OCI-LY1 (cell line): ENCODE measurements around the gene PRXL2B.

Experiments used
- H2AFZ ChIP-seq: fragments of 200-600 bp; sonication (generic), shearing (Covaris generic); 2 replicates; pipeline ENCODE4 v1.6.0; 2014; ENCODE audit warnings: antibody characterized with exemption, mild to moderate bottlenecking, low read length
- H3F3A ChIP-seq: fragments of 200-600 bp; sonication (generic), shearing (Covaris generic); 2 replicates; pipeline ENCODE4 v1.6.0; 2014; ENCODE audit warnings: mild to moderate bottlenecking, antibody characterized with exemption, low read length, moderate library complexity; ENCODE audit not compliant: insufficient read depth
- H3K27ac ChIP-seq: fragments of 200-600 bp; sonication (generic); 2 replicates; pipeline ENCODE4 v1.5.1; 2014; ENCODE audit warnings: low read length, mixed run types, mild to moderate bottlenecking, low read depth; ENCODE audit not compliant: poor library complexity, severe bottlenecking
- H3K27me3 ChIP-seq: fragments of 200-600 bp; sonication (generic); 2 replicates; pipeline ENCODE4 v1.6.0; 2014; ENCODE audit warnings: antibody characterized with exemption, mild to moderate bottlenecking, low read length, moderate library complexity; ENCODE audit not compliant: insufficient read depth
- H3K36me3 ChIP-seq: fragments of 200-600 bp; sonication (generic); 2 replicates; pipeline ENCODE4 v1.6.1; 2014; ENCODE audit warnings: mild to moderate bottlenecking, antibody characterized with exemption, low read length, moderate library complexity, mixed read lengths; ENCODE audit not compliant: insufficient read depth
- H3K4me1 ChIP-seq: fragments of 200-600 bp; sonication (generic); 2 replicates; pipeline ENCODE4 v1.5.1; 2014; ENCODE audit warnings: mild to moderate bottlenecking, low read length, moderate library complexity; ENCODE audit not compliant: insufficient read depth, severe bottlenecking
- H3K4me2 ChIP-seq: fragments of 200-600 bp; sonication (generic), shearing (Covaris generic); 2 replicates; pipeline ENCODE4 v1.6.1; 2014; ENCODE audit warnings: low read length
- H3K4me3 ChIP-seq: fragments of 200-600 bp; sonication (generic); 2 replicates; pipeline ENCODE4 v1.5.1; 2014; ENCODE audit warnings: low read length, low read depth, mild to moderate bottlenecking, mixed read lengths; ENCODE audit not compliant: poor library complexity, severe bottlenecking
- H3K79me2 ChIP-seq: fragments of 200-600 bp; shearing (Covaris generic); 2 replicates; pipeline ENCODE4 v1.6.1; 2016; ENCODE audit warnings: mixed run types, low read length, mixed read lengths; ENCODE audit not compliant: insufficient read depth
- H3K9ac ChIP-seq: fragments of 200-600 bp; sonication (generic), shearing (Covaris generic); 2 replicates; pipeline ENCODE4 v1.6.1; 2014; ENCODE audit warnings: mild to moderate bottlenecking, low read length, mixed read lengths
- H3K9me2 ChIP-seq: fragments of 200-600 bp; sonication (generic), shearing (Covaris generic); 2 replicates; pipeline ENCODE4 v1.6.1; 2014; ENCODE audit warnings: low read depth, mild to moderate bottlenecking, low read length, mixed read lengths
- H3K9me3 ChIP-seq: fragments of 200-600 bp; shearing (Covaris generic); 2 replicates; pipeline ENCODE4 v1.6.1; 2014; ENCODE audit warnings: low read length, mixed read lengths
- H4K20me1 ChIP-seq: fragments of 200-600 bp; sonication (generic), shearing (Covaris generic); 2 replicates; pipeline ENCODE4 v1.6.0; 2016; ENCODE audit warnings: mild to moderate bottlenecking, low read length; ENCODE audit not compliant: insufficient read depth
- EZH2 ChIP-seq: fragments of 200-600 bp; sonication (generic), shearing (Covaris generic); IDR thresholded peaks from 2 replicates; pipeline ENCODE4 v1.8.0; 2017; ENCODE audit warnings: borderline replicate concordance, mixed run types, mild to moderate bottlenecking, antibody characterized with exemption, low read length, moderate library complexity, mixed read lengths
- TF ChIP-seq, protein P1 (sequence below): fragments of 200-600 bp; sonication (generic), shearing (Covaris generic); IDR thresholded peaks from 2 replicates; pipeline ENCODE4 v1.5.1; 2017; ENCODE audit warnings: mild to moderate bottlenecking, antibody characterized with exemption, low read length, moderate library complexity, mixed read lengths

Gene PRXL2B

DNA sequence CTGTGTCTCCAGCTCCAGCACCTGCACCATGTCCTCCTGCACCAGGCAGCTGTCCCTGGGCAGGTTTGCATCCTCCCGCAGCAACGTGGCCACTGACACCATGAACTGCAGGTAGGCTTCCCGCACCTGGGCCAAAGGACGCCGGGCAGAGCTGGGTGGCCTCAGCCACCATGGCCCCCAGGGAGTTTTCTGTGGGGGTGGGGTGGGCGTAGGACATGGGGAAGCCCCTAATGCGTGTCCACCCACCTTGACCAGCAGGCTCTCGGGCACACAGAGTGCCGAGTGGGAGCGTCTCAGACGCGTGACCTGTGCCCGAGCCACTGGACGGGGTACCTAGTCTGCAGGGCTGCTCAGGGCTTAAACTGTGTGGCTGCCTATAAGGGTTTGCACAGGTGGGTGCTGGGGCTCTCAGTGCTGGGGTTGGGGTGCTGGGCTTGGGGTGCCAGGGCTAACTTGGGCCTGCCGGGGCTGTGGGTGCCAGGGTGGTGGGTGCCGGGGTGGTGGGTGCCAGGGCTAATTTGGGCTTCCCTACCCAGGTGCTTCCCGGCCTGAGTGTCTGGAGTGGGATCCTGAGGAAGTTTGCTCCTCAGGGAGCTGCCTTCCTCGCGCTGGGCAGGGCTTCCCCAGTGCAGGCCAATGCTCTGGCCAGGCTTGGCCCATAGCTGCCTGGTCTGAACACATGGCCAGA lies 17.7 kb downstream of the PRXL2B start:
- no peak overlapping the region for H3K4me2 ChIP-seq
- H3K4me3 ChIP-seq = no peak overlapping the region

DNA sequence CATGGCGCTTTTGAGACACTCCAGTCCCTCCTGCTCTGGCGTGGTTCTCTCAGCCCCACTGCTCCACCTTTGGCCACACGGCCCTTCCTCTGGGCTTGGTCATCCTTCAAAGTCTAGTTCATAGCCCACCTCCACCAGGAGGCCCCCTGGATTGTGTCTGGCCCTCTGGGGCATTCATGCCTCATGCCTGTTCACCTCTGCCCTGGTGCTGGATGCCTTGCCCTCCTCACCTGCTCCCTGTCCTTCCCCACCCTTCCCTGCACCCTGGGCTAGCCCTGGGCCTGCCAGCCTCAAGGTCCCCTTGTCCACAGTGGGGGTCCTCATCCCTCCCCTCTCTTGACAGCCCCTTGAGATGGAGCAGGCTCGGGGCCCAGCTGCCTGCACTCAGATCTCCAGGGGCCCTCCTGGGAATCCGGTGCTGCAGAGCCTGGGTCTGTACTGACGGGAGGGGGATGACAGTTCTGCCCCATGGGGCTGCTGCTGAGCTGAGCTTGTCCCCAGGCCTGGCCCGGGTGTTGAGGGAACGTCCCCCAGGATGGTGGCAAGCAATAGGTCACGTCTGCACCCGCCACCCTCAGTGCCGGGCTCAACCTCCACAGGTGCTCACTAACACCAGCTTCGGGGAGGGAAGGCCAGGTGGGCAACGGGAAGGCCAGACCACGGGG lies 18.4 kb downstream of the PRXL2B start:
- Histone ChIP-seq H3K79me2 (no peaks in the 10 kb centered on the region), H2AFZ (no peak overlapping the region), H3K9me3 (no peaks in the 10 kb centered on the region), H3K9ac (no peak overlapping the region), H3K27me3 (peaks cover 5% of the 10 kb centered on the region; the same call in 1 of the 2 replicates), H3K4me2 (no peak overlapping the region), H3F3A (no peaks in the 10 kb centered on the region), H3K4me3 (no peak overlapping the region), H3K9me2 (no peaks in the 10 kb centered on the region), H4K20me1 (no peaks in the 10 kb centered on the region), H3K27ac (no peak overlapping the region), H3K36me3 (no peaks in the 10 kb centered on the region), H3K4me1 (no peaks in the 10 kb centered on the region)
- TF ChIP-seq, protein P1, sequence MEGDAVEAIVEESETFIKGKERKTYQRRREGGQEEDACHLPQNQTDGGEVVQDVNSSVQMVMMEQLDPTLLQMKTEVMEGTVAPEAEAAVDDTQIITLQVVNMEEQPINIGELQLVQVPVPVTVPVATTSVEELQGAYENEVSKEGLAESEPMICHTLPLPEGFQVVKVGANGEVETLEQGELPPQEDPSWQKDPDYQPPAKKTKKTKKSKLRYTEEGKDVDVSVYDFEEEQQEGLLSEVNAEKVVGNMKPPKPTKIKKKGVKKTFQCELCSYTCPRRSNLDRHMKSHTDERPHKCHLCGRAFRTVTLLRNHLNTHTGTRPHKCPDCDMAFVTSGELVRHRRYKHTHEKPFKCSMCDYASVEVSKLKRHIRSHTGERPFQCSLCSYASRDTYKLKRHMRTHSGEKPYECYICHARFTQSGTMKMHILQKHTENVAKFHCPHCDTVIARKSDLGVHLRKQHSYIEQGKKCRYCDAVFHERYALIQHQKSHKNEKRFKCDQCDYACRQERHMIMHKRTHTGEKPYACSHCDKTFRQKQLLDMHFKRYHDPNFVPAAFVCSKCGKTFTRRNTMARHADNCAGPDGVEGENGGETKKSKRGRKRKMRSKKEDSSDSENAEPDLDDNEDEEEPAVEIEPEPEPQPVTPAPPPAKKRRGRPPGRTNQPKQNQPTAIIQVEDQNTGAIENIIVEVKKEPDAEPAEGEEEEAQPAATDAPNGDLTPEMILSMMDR = no peak
- TF ChIP-seq EZH2 = no peak

More for the DNA sequence above, 17.7 kb downstream of the PRXL2B start:
- Histone ChIP-seq H3K9me2 (no peaks in the 10 kb centered on the region), H3F3A (no peaks in the 10 kb centered on the region), H3K9ac (no peak overlapping the region), H3K27ac (no peak overlapping the region), H3K27me3 (peaks cover 5% of the 10 kb centered on the region; the same call in 1 of the 2 replicates), H3K79me2 (no peaks in the 10 kb centered on the region), H3K9me3 (no peaks in the 10 kb centered on the region), H4K20me1 (no peaks in the 10 kb centered on the region), H2AFZ (no peak overlapping the region), H3K36me3 (no peaks in the 10 kb centered on the region), H3K4me1 (no peaks in the 10 kb centered on the region)
- TF ChIP-seq, protein P1 = no peak
- no peak for TF ChIP-seq EZH2

DNA sequence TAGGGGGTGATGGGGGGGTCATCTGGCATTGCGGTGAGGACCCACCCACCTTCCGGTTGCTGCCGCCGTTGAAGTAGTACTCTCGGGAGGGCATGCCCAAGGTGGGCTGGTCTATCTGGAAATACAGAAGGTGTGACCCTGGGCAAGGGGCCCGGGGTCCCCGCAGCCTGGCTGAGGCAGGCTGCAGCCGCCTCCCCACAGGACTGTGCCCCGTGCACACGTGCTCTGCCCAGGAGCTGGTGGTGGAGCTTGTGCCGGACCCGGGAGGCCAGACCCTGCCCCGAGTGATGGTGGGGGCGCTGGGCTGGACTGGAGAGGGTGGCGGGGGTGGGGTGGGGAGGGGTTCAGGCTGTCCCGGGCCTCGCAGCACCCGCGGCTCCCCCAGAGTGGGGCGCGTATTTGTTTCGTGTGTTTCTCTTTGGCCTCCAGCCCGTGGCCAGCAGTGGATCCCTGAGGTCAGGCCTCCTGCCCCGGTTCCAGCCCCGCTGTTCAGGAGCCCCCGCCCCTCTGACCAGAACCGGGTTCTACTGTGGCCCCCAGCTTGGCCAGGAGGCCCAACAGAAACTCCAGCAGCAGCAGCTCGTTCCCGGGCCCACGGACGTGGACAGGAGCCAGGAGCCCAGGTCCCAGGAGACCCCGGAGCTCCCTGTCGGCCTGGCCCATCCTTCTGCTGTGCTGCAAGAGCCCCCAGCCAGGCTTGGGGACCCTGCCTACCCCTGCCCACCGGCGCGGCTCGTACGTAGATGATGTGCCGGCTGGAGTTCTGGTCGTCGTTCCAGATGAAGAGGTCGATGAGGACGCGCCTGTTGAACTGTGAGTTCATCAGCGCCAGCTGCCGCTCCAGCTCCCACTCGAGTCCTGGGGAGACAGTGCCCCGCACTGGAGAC lies 19.2 kb downstream of the PRXL2B start:
- H3K4me2 ChIP-seq = no peak overlapping the region

More for the DNA sequence above, 19.2 kb downstream of the PRXL2B start:
- H3K27ac ChIP-seq = no peak overlapping the region
- no peak overlapping the region for H2AFZ ChIP-seq
- no peak overlapping the region for H3K4me3 ChIP-seq
- peaks cover 9% of the 10 kb centered on the region; the same call in 1 of the 2 replicates for H3K27me3 ChIP-seq
- no peaks in the 10 kb centered on the region for H3K4me1 ChIP-seq
- H4K20me1 ChIP-seq = no peaks in the 10 kb centered on the region
- no peak overlapping the region for H3K9ac ChIP-seq
- no peaks in the 10 kb centered on the region for H3K9me2 ChIP-seq
- TF ChIP-seq, protein P1 = no peak
- no peak for TF ChIP-seq EZH2
- no peaks in the 10 kb centered on the region for H3K36me3 ChIP-seq
- no peaks in the 10 kb centered on the region for H3K79me2 ChIP-seq
- no peaks in the 10 kb centered on the region for H3K9me3 ChIP-seq
- H3F3A ChIP-seq = no peaks in the 10 kb centered on the region
